Effector memory CD4-positive, alpha-beta T cell (primary cell): Measurements from ENCODE around the gene KIF3A.
"Not testable (repeated sequence)": the region's sequence is repeated elsewhere in the genome, so short reads cannot be mapped to it uniquely, and the experiment has no call there.

Source experiments
- DNase-seq, 3 donors: peaks; one replicate each; pipeline ENCODE4 v3.0.0-alpha.2; 2020
- H3K27ac ChIP-seq: 2 replicates; pipeline ENCODE4 v1.7.0; 2013; ENCODE audit warnings: mild to moderate bottlenecking, low read length, moderate library complexity; ENCODE audit not compliant: insufficient read depth, poor library complexity, severe bottlenecking
- H3K27me3 ChIP-seq: replicated peaks from 2 replicates; pipeline ENCODE4 v1.7.0; 2013; ENCODE audit warnings: mild to moderate bottlenecking, low read length; ENCODE audit not compliant: insufficient read depth, control insufficient read depth, poor library complexity, severe bottlenecking
- H3K36me3 ChIP-seq: 2 replicates; pipeline ENCODE4 v1.7.0; 2013; ENCODE audit warnings: mild to moderate bottlenecking, low read length, moderate library complexity; ENCODE audit not compliant: control insufficient read depth, insufficient read depth
- H3K4me1 ChIP-seq: 2 replicates; pipeline ENCODE4 v1.7.0; 2013; ENCODE audit warnings: low read length, mild to moderate bottlenecking; ENCODE audit not compliant: control insufficient read depth, insufficient read depth, poor library complexity, severe bottlenecking
- H3K4me3 ChIP-seq: 2 replicates; pipeline ENCODE4 v1.7.0; 2013; ENCODE audit warnings: low read length, low read depth, mild to moderate bottlenecking; ENCODE audit not compliant: insufficient read depth, poor library complexity, severe bottlenecking
- H3K9me3 ChIP-seq: 2 replicates; pipeline ENCODE4 v1.7.0; 2013; ENCODE audit warnings: mild to moderate bottlenecking, low read length, moderate library complexity; ENCODE audit not compliant: control insufficient read depth

KIF3A gene

GRCh38 chr5:132691755-132692631 lies 45.4 kb downstream of the KIF3A start:
- H3K4me3 ChIP-seq, DNase-seq, H3K36me3 ChIP-seq, H3K27me3 ChIP-seq, H3K9me3 ChIP-seq, H3K27ac ChIP-seq: not testable (repeated sequence)
- H3K4me1 ChIP-seq = peaks cover 16% of the 10 kb centered on the region

- H3K4me1 ChIP-seq = peaks cover 16% of the 10 kb centered on the region
These were observed 47.2 kb downstream of the KIF3A start for GRCh38 chr5:132690156-132690555.

GRCh38 chr5:132689513-132689912 lies 47.8 kb downstream of the KIF3A start:
- H3K27ac ChIP-seq = no peak overlapping the region
- no peak for DNase-seq
- no peaks in the 10 kb centered on the region for H3K9me3 ChIP-seq
- H3K4me3 ChIP-seq = no peak overlapping the region
- H3K27me3 ChIP-seq = no peaks in the 10 kb centered on the region
- H3K36me3 ChIP-seq = no peaks in the 10 kb centered on the region
- peaks cover 16% of the 10 kb centered on the region for H3K4me1 ChIP-seq

More at GRCh38 chr5:132690156-132690555, 47.2 kb downstream of the KIF3A start:
- Histone ChIP-seq H3K9me3 (no peaks in the 10 kb centered on the region), H3K4me3 (no peak overlapping the region), H3K27me3 (no peaks in the 10 kb centered on the region), H3K27ac (no peak overlapping the region), H3K36me3 (no peaks in the 10 kb centered on the region)
- no peak for DNase-seq

GRCh38 chr5:132688536-132689339 lies 48.6 kb downstream of the KIF3A start:
- Histone ChIP-seq H3K27me3 (no peaks in the 10 kb centered on the region), H3K27ac (peak overlapping the region; percentile 53), H3K4me1 (peaks cover 16% of the 10 kb centered on the region), H3K36me3 (no peaks in the 10 kb centered on the region), H3K4me3 (no peak overlapping the region), H3K9me3 (no peaks in the 10 kb centered on the region)
- no peak for DNase-seq

GRCh38 chr5:132687995-132688394 lies 49.4 kb downstream of the KIF3A start:
- Histone ChIP-seq H3K4me1 (peaks cover 16% of the 10 kb centered on the region), H3K27me3 (no peaks in the 10 kb centered on the region), H3K36me3 (no peaks in the 10 kb centered on the region), H3K4me3 (no peak overlapping the region), H3K9me3 (no peaks in the 10 kb centered on the region), H3K27ac (peak overlapping the region; percentile 53)
- DNase-seq = peak in 1 of 3 donors; percentile 25

GRCh38 chr5:132686193-132686592 lies 51.2 kb downstream of the KIF3A start:
- Histone ChIP-seq H3K4me1 (peaks cover 16% of the 10 kb centered on the region), H3K36me3 (no peaks in the 10 kb centered on the region), H3K27ac (no peak overlapping the region), H3K9me3 (no peaks in the 10 kb centered on the region), H3K27me3 (no peaks in the 10 kb centered on the region), H3K4me3 (no peak overlapping the region)
- DNase-seq = no peak

- H3K27ac ChIP-seq = no peak overlapping the region
- H3K9me3 ChIP-seq = no peaks in the 10 kb centered on the region
- H3K36me3 ChIP-seq = no peaks in the 10 kb centered on the region
- H3K4me3 ChIP-seq = no peak overlapping the region
- no peaks in the 10 kb centered on the region for H3K27me3 ChIP-seq
- no peak for DNase-seq
- peaks cover 16% of the 10 kb centered on the region for H3K4me1 ChIP-seq
These were observed 52.2 kb downstream of the KIF3A start for GRCh38 chr5:132684922-132685720.

GRCh38 chr5:132684491-132684890 lies 52.9 kb downstream of the KIF3A start:
- Histone ChIP-seq H3K4me1 (peaks cover 16% of the 10 kb centered on the region), H3K9me3 (no peaks in the 10 kb centered on the region), H3K36me3 (no peaks in the 10 kb centered on the region), H3K27ac (no peak overlapping the region), H3K4me3 (no peak overlapping the region), H3K27me3 (no peaks in the 10 kb centered on the region)
- no peak for DNase-seq

- Histone ChIP-seq H3K27ac (no peak overlapping the region), H3K9me3 (no peaks in the 10 kb centered on the region), H3K4me1 (no peaks in the 10 kb centered on the region), H3K27me3 (no peaks in the 10 kb centered on the region), H3K36me3 (no peaks in the 10 kb centered on the region), H3K4me3 (no peak overlapping the region)
- no peak for DNase-seq
These were observed 55.4 kb downstream of the KIF3A start for GRCh38 chr5:132681983-132682382.
